ENCODE results near the gene PAX7.

Gene PAX7

GRCh38 chr1:18746981-18747380 is 116.3 kb downstream of the PAX7 start:
- DNase-seq (ENCODE audit: low spot score), result no peak
- no peak for TF ChIP-seq CTCF (IDR thresholded peaks at IDR 0.05; ENCODE audit: extremely low read depth, missing control alignments)

GRCh38 chr1:18747671-18748070 is 117.0 kb downstream of the PAX7 start:
- DNase-seq (ENCODE audit: low spot score), result no peak
- no peak for TF ChIP-seq CTCF (IDR thresholded peaks at IDR 0.05; ENCODE audit: extremely low read depth, missing control alignments)

- no peak for DNase-seq (ENCODE audit: low spot score)
- no peak for TF ChIP-seq CTCF (IDR thresholded peaks at IDR 0.05; ENCODE audit: extremely low read depth, missing control alignments)
Observed at GRCh38 chr1:18748435-18748834, 117.8 kb downstream of the PAX7 start.

GRCh38 chr1:18749569-18749968 is 118.9 kb downstream of the PAX7 start:
- no peak for DNase-seq (ENCODE audit: low spot score)
- no peak for TF ChIP-seq CTCF (IDR thresholded peaks at IDR 0.05; ENCODE audit: extremely low read depth, missing control alignments)

GRCh38 chr1:18750600-18750999 is 120.0 kb downstream of the PAX7 start:
- TF ChIP-seq CTCF (IDR thresholded peaks at IDR 0.05; ENCODE audit: extremely low read depth, missing control alignments), result no peak
- DNase-seq (ENCODE audit: low spot score), result no peak

- no peak for DNase-seq (ENCODE audit: low spot score)
- no peak for TF ChIP-seq CTCF (IDR thresholded peaks at IDR 0.05; ENCODE audit: extremely low read depth, missing control alignments)
Observed at GRCh38 chr1:18751425-18751824, 120.8 kb downstream of the PAX7 start.

- no peak for DNase-seq (ENCODE audit: low spot score)
- TF ChIP-seq CTCF (IDR thresholded peaks at IDR 0.05; ENCODE audit: extremely low read depth, missing control alignments), result no peak
Observed at GRCh38 chr1:18752409-18752808, 121.8 kb downstream of the PAX7 start.

All from GM20000 (cell line).